SK-N-SH (cell line): Measurements from ENCODE around the gene CCDC80. TPM values are rescaled to one million over a fixed set of nuclear protein-coding genes. Genes with fewer than 3 reads are reported as not detected.

Experiments
- CTCF ChIA-PET: fragments of 300-600, 350-600 bp; formaldehyde crosslinking; extraction: SDS; loops from one replicate; lab custom pipeline; 2021; lab: Yijun Ruan, JAX
- POLR2A ChIA-PET: fragments of 350-600 bp; sonication (Branson Sonifier 250); formaldehyde crosslinking; extraction: SDS; loops from one replicate; lab custom pipeline; 2020; ENCODE audit warnings: antibody characterized with exemption, inconsistent platforms; lab: Yijun Ruan, JAX
- DNase-seq: peaks from one replicate; pipeline ENCODE4 v3.0.0; 2012
- H2AFZ ChIP-seq: fragments of 200-600 bp; sonication (generic); 2 replicates; pipeline ENCODE4 v1.8.1; 2016; ENCODE audit warnings: antibody characterized with exemption, mild to moderate bottlenecking, low read depth
- H3F3A ChIP-seq: fragments of 200-600 bp; sonication (generic); replicated peaks from 2 replicates; pipeline ENCODE3; 2016; ENCODE audit warnings: antibody characterized with exemption, mild to moderate bottlenecking; ENCODE audit not compliant: insufficient read depth
- H3K27ac ChIP-seq, 2 experiments: fragments of 200-500 bp in 1 of 2; fragments of 200-600 bp in 1 of 2; sonication (Bioruptor generic) in 1 of 2; sonication (generic), shearing (Covaris generic) in 1 of 2; 2 replicates each; pipeline versions ENCODE4 v1.5.1 to v1.6.1; 2014 to 2016; ENCODE audit warnings: low read depth in 2 of 2, inconsistent platforms in 1 of 2, low read length in 1 of 2, mild to moderate bottlenecking in 1 of 2, mixed read lengths in 1 of 2
- H3K27me3 ChIP-seq: fragments of 200-600 bp; sonication (generic), shearing (Covaris generic); 2 replicates; pipeline ENCODE4 v1.6.1; 2016; ENCODE audit warnings: mixed run types; ENCODE audit not compliant: insufficient read depth
- H3K36me3 ChIP-seq, 2 experiments: fragments of 200-500 bp in 1 of 2; fragments of 200-600 bp in 1 of 2; sonication (Bioruptor generic) in 1 of 2; sonication (generic) in 1 of 2; replicated peaks in 1 of 2; 2 replicates each; pipeline versions ENCODE3 to v1.5.1; 2014 to 2016; ENCODE audit warnings: low read length in 1 of 2, mild to moderate bottlenecking in 1 of 2; ENCODE audit not compliant: insufficient read depth in 2 of 2, control insufficient read depth in 1 of 2
- H3K4me1 ChIP-seq, 2 experiments: fragments of 200-500 bp in 1 of 2; fragments of 200-600 bp in 1 of 2; sonication (Bioruptor generic) in 1 of 2; sonication (generic), shearing (Covaris generic) in 1 of 2; 2 replicates each; pipeline versions ENCODE4 v1.5.1 to v1.6.1; 2014 to 2016; ENCODE audit warnings: low read depth in 1 of 2, low read length in 1 of 2, mixed run types in 1 of 2; ENCODE audit not compliant: insufficient read depth in 2 of 2, control insufficient read depth in 1 of 2
- H3K4me2 ChIP-seq: fragments of 200-600 bp; sonication (generic), shearing (Covaris generic); 2 replicates; pipeline ENCODE4 v1.6.1; 2017; ENCODE audit warnings: mixed run types
- H3K4me3 ChIP-seq, 2 experiments: fragments of 200-500 bp in 1 of 2; fragments of 200-600 bp in 1 of 2; sonication (Bioruptor generic) in 1 of 2; sonication (generic), shearing (Covaris generic) in 1 of 2; 2 replicates each; pipeline versions ENCODE4 v1.5.1 to v1.8.1; 2014 to 2016; ENCODE audit warnings: low read depth in 2 of 2, inconsistent platforms in 1 of 2, low read length in 1 of 2, mild to moderate bottlenecking in 1 of 2, mixed read lengths in 1 of 2, moderate library complexity in 1 of 2
- H3K79me2 ChIP-seq: fragments of 200-600 bp; sonication (generic); 2 replicates; pipeline ENCODE4 v1.8.1; 2017; ENCODE audit warnings: mild to moderate bottlenecking; ENCODE audit not compliant: insufficient read depth
- H3K9ac ChIP-seq: fragments of 200-600 bp; sonication (generic); 2 replicates; pipeline ENCODE4 v1.6.1; 2017; ENCODE audit warnings: mixed run types
- H3K9me2 ChIP-seq: fragments of 200-600 bp; sonication (generic); 2 replicates; pipeline ENCODE4 v1.6.1; 2017; ENCODE audit warnings: mixed run types
- H3K9me3 ChIP-seq: fragments of 200-600 bp; sonication (generic); 2 replicates; pipeline ENCODE4 v1.6.1; 2017; ENCODE audit warnings: mixed run types, mild to moderate bottlenecking, moderate library complexity
- H4K20me1 ChIP-seq: fragments of 200-600 bp; sonication (generic); 2 replicates; pipeline ENCODE4 v1.6.1; 2017; ENCODE audit warnings: mild to moderate bottlenecking, mixed run types; ENCODE audit not compliant: insufficient read depth
- CHD2 ChIP-seq: fragments of 150-350 bp; IDR thresholded peaks from 2 replicates; pipeline ENCODE4 v1.6.1; 2018; ENCODE audit warnings: low read length; ENCODE audit not compliant: partially characterized antibody
- JUND ChIP-seq: IDR thresholded peaks from 2 replicates; pipeline ENCODE4 v1.4.0; 2012
- MXI1 ChIP-seq: IDR thresholded peaks from 2 replicates; pipeline ENCODE4 v1.6.1; 2012; ENCODE audit warnings: mild to moderate bottlenecking, low read depth, low read length, improper control_type of control experiment
- TAF1 ChIP-seq: IDR thresholded peaks from 2 replicates; pipeline ENCODE4 v1.6.1; 2012; ENCODE audit warnings: low read depth, mild to moderate bottlenecking, low read length, moderate library complexity, borderline replicate concordance
- TEAD4 ChIP-seq: IDR thresholded peaks from 2 replicates; pipeline ENCODE4 v1.4.0; 2012; ENCODE audit warnings: mild to moderate bottlenecking, borderline replicate concordance; ENCODE audit not compliant: insufficient read depth
- YY1 ChIP-seq: IDR thresholded peaks from 2 replicates; pipeline ENCODE4 v1.4.0; 2012; ENCODE audit warnings: low read depth, mild to moderate bottlenecking
- WGBS: methylation state at CpG from one replicate; pipeline ENCODE4 v1.1.6; 2017; ENCODE audit warnings: low lambda C conversion rate; 5-methylcytosine and 5-hydroxymethylcytosine counted together
- polyA plus RNA-seq, 3 experiments: library from polyadenylated mRNA; depleted of rRNA; stranded (reverse); fragments of >200 nt; gene quantifications; 2 replicates each; pipeline ENCODE4 v1.2.3, GENCODE V29; 2012
- TF ChIP-seq, protein P1 (sequence below): fragments of 150-350 bp; IDR thresholded peaks from 2 replicates; pipeline ENCODE4 v1.6.1; 2016; ENCODE audit warnings: mild to moderate bottlenecking, low read depth, low read length
- TF ChIP-seq, protein P2 (sequence below): IDR thresholded peaks from 2 replicates; pipeline ENCODE4; 2012

The CCDC80 gene
- polyA plus RNA-seq, 1 of the 3 experiments (the other 2 are of a cell fraction), result 83.4 TPM

DNA sequence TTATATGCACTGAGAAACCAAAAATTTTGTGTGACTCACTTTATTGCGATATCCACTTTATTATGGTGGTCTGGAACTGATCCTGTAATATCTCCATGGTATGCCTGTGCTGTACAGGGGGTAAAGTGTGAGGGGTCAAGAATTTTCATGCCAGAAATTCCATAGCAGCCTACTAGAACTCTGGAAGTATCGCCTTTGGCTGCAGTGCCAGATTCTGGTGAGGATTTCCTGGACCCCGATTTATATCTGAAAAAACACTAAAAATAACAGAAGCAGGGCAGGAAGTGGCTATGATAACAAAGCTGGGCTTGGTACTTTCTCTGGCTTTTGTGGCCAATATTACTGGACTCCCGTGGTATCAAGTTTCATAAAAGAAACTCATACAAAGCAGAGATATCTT is 36.4 kb downstream of the CCDC80 start (continued):
- TF ChIP-seq, protein P1, sequence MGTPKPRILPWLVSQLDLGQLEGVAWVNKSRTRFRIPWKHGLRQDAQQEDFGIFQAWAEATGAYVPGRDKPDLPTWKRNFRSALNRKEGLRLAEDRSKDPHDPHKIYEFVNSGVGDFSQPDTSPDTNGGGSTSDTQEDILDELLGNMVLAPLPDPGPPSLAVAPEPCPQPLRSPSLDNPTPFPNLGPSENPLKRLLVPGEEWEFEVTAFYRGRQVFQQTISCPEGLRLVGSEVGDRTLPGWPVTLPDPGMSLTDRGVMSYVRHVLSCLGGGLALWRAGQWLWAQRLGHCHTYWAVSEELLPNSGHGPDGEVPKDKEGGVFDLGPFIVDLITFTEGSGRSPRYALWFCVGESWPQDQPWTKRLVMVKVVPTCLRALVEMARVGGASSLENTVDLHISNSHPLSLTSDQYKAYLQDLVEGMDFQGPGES, result no peak
- TF ChIP-seq TEAD4 (peak; percentile 75), MXI1 (no peak)
- TF ChIP-seq, all 33 proteins: peak for 8

DNA sequence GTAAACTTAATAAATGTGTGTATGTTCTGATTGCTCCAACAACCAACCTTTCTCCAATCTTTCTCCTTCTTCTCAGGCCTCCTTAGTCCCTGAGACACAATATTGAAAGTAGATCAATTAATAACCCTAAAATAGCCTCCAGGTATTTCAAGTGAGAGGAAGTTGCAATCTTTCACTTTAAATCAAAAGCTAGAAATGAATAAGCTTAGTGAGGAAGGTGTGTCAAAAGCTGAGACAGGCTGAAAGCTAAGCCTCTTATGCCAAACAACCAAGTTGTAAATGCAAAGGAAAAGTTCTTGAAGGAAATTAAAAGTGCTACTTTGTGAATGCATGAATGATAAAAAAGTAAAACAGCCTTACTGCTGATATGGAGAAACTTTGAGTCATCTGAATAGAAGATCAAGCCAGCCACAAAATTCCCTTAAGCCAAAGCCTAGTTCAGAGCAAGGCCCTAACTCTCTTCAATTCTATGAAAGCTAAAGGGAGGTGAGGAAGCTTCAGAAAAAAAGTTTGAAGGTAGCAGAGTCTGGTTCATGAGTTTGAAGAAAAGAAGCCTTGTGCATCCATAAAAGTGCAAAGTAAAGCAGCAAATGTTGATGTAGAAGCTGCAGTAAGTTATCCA is 38.6 kb downstream of the CCDC80 start:
- Histone ChIP-seq H3K27ac (no peak overlapping the region), H3K27me3 (no peaks in the 10 kb centered on the region), H3F3A (peaks cover 32% of the 10 kb centered on the region), H3K4me1 (peaks cover 4 to 5% of the 10 kb centered on the region in 2 experiments; a peak in 3 of 4 replicates), H3K9me2 (no peaks in the 10 kb centered on the region), H3K9ac (no peak overlapping the region), H2AFZ (no peak overlapping the region), H3K79me2 (no peaks in the 10 kb centered on the region), H3K9me3 (no peaks in the 10 kb centered on the region), H4K20me1 (no peaks in the 10 kb centered on the region), H3K4me2 (no peak overlapping the region), H3K4me3 (no peak overlapping the region), H3K36me3 (peaks cover 25 to 59% of the 10 kb centered on the region in 2 experiments)
- ChIA-PET CTCF (interaction anchor here (2.2 to 2.4 kb wide), 2 partner anchors 20 to 41 kb away, joined by 5 to 10 read pairs; no protein-coding TSS in a partner anchor), POLR2A (no interaction called here)
- no peak for DNase-seq
- no peak for TF ChIP-seq CHD2
- TF ChIP-seq TAF1, result no peak

DNA sequence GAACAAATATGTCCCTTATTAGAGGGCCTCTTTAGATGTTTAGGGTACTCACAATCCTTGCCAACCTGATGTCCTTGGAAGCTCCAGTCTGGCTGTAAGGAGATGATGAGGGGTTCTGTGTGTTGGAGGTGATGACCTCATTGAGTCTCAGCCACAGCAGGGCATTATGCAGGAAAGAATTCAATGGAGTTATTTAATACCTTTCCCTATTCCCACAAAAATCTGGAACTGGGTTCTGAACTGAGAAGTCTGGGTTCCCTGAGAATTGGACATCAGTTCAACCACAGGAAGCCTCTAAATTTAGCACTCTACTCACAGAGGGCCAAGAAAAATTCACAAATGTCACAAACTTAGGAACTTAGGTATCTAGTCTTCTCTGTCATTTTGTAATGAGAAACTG is 42.2 kb downstream of the CCDC80 start:
- H3K4me3 ChIP-seq, result no peak overlapping the region
- no peaks in the 10 kb centered on the region for H3K9me3 ChIP-seq
- no peak for TF ChIP-seq YY1
- peaks cover 12 to 40% of the 10 kb centered on the region in 2 experiments for H3K36me3 ChIP-seq
- ChIA-PET CTCF (interaction anchor here (1.2 to 2.2 kb wide), 2 partner anchors 17 to 30 kb away, joined by 3 to 7 read pairs; no protein-coding TSS in a partner anchor), POLR2A (no interaction called here)
- peaks cover 0 to under 1% of the 10 kb centered on the region in 2 experiments; a peak in 1 of 4 replicates for H3K4me1 ChIP-seq
- no peak overlapping the region for H3K4me2 ChIP-seq
- no peaks in the 10 kb centered on the region for H4K20me1 ChIP-seq
- no peaks in the 10 kb centered on the region for H3K79me2 ChIP-seq
- DNase-seq, result no peak
- H2AFZ ChIP-seq, result no peak overlapping the region
- no peak overlapping the region for H3K9ac ChIP-seq
- H3F3A ChIP-seq, result peaks cover 13% of the 10 kb centered on the region
- no peaks in the 10 kb centered on the region for H3K27me3 ChIP-seq
- H3K9me2 ChIP-seq, result no peaks in the 10 kb centered on the region
- H3K27ac ChIP-seq, result no peak overlapping the region

DNA sequence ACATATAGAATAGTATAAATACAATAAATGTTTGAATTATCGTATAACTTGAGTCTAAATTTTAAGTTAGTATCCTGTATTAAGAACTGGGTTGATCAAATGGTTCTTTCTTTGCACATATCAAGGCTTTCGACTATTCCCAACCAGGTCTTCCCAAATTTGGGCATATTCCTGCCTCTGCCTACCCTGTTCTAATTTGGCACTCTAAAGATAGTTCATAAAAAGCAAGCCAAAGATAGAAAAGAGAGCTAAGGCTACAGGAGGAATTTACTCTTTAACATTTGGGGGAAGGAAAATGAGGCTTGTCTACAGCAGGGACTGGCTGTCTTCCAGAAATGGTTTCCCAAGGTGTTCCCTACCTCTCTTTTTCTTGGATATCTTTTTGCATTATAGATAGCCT is 43.0 kb downstream of the CCDC80 start:
- H3K4me1 ChIP-seq, result no peaks in the 10 kb centered on the region; a peak in 1 of 4 replicates
- no peaks in the 10 kb centered on the region for H4K20me1 ChIP-seq
- POLR2A ChIA-PET, result no interaction called here
- H3F3A ChIP-seq, result peaks cover 11% of the 10 kb centered on the region
- no peak overlapping the region for H3K9ac ChIP-seq
- H3K9me3 ChIP-seq, result no peaks in the 10 kb centered on the region
- no peak for DNase-seq
- no peak overlapping the region for H3K4me2 ChIP-seq
- WGBS, result 95% methylated on average over 2 of the region's 2 CpGs
- H3K4me3 ChIP-seq, result no peak overlapping the region
- no peak for TF ChIP-seq JUND
- TF ChIP-seq, protein P2, sequence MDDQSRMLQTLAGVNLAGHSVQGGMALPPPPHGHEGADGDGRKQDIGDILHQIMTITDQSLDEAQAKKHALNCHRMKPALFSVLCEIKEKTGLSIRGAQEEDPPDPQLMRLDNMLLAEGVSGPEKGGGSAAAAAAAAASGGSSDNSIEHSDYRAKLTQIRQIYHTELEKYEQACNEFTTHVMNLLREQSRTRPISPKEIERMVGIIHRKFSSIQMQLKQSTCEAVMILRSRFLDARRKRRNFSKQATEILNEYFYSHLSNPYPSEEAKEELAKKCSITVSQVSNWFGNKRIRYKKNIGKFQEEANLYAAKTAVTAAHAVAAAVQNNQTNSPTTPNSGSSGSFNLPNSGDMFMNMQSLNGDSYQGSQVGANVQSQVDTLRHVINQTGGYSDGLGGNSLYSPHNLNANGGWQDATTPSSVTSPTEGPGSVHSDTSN, result no peak
- H3K36me3 ChIP-seq, result peaks cover 12 to 40% of the 10 kb centered on the region in 2 experiments
- no peak overlapping the region for H2AFZ ChIP-seq
- CTCF ChIA-PET, result interaction anchor here (1.2 to 2.2 kb wide), 2 partner anchors 16 to 30 kb away, joined by 3 to 7 read pairs; no protein-coding TSS in a partner anchor
- H3K27me3 ChIP-seq, result no peaks in the 10 kb centered on the region
- H3K79me2 ChIP-seq, result no peaks in the 10 kb centered on the region
- H3K27ac ChIP-seq, result no peak overlapping the region
- H3K9me2 ChIP-seq, result no peaks in the 10 kb centered on the region
